Measurements from ENCODE around the gene MAPK10.
"Not testable (repeated sequence)": the region's sequence is repeated elsewhere in the genome, so short reads cannot be mapped to it uniquely, and the experiment has no call there.

Gene MAPK10

GRCh38 chr4:86330411-86330810 lies 29.4 kb downstream of the MAPK10 start:
- H3K27ac ChIP-seq (ENCODE audit: low read depth, low read length); H3K4me1 ChIP-seq (ENCODE audit: control insufficient read depth in 1 of 2, insufficient read depth in 2 of 2, low read length in 2 of 2); H3K27me3 ChIP-seq (ENCODE audit: insufficient read depth, low read length); H4K91ac ChIP-seq (ENCODE audit: low read depth, low read length); H3K23ac ChIP-seq (ENCODE audit: low read length); H3K79me2 ChIP-seq (ENCODE audit: control insufficient read depth, insufficient read depth, low read length, poor library complexity); H3K36me3 ChIP-seq (ENCODE audit: control insufficient read depth in 1 of 2, insufficient read depth in 2 of 2, low read length in 2 of 2); H3K9ac ChIP-seq (ENCODE audit: low read length); H2BK12ac ChIP-seq (ENCODE audit: low read length); H3K79me1 ChIP-seq (ENCODE audit: low read length); H3K4me3 ChIP-seq (ENCODE audit: low read depth, low read length); H4K12ac ChIP-seq (ENCODE audit: low read depth, low read length); H2AK5ac ChIP-seq (ENCODE audit: low read length); H3K4me2 ChIP-seq (ENCODE audit: low read length); H3K14ac ChIP-seq (ENCODE audit: low read length); H2BK5ac ChIP-seq (ENCODE audit: low read depth, low read length, poor library complexity); DNase-seq; H3K4ac ChIP-seq (ENCODE audit: low read depth, low read length); H4K8ac ChIP-seq (ENCODE audit: low read depth, low read length); H3K9me3 ChIP-seq (ENCODE audit: insufficient read depth, low read depth, low read length); H3K18ac ChIP-seq (ENCODE audit: low read length); H2AFZ ChIP-seq (ENCODE audit: insufficient read depth, low read length, poor library complexity); H2BK120ac ChIP-seq (ENCODE audit: insufficient read depth, low read length, poor library complexity): not testable (repeated sequence)
- no CpG with 5 or more reads among the region's 5 CpGs for WGBS (ENCODE audit: extremely low coverage, insufficient coverage, insufficient read length)

- no peak overlapping the region for H3K27ac ChIP-seq (ENCODE audit: low read depth, low read length)
- H4K91ac ChIP-seq (ENCODE audit: low read depth, low read length) = no peak overlapping the region
- H3K23ac ChIP-seq (ENCODE audit: low read length) = no peak overlapping the region
- H3K9me3 ChIP-seq (ENCODE audit: insufficient read depth, low read depth, low read length) = no peaks in the 10 kb centered on the region
- H3K79me1 ChIP-seq (ENCODE audit: low read length) = no peaks in the 10 kb centered on the region
- H3K79me2 ChIP-seq (ENCODE audit: control insufficient read depth, insufficient read depth, low read length, poor library complexity) = no peaks in the 10 kb centered on the region
- DNase-seq = no peak
- no peaks in the 10 kb centered on the region for H3K27me3 ChIP-seq (ENCODE audit: insufficient read depth, low read length)
- H2AFZ ChIP-seq (ENCODE audit: insufficient read depth, low read length, poor library complexity) = no peak overlapping the region
- H2BK5ac ChIP-seq (ENCODE audit: low read depth, low read length, poor library complexity) = no peak overlapping the region
- no peak overlapping the region for H3K4me2 ChIP-seq (ENCODE audit: low read length)
- no peak overlapping the region for H3K14ac ChIP-seq (ENCODE audit: low read length)
- no peaks in the 10 kb centered on the region for H3K36me3 ChIP-seq (ENCODE audit: control insufficient read depth in 1 of 2, insufficient read depth in 2 of 2, low read length in 2 of 2)
- H3K4me3 ChIP-seq (ENCODE audit: low read depth, low read length) = no peak overlapping the region
- no peak overlapping the region for H4K8ac ChIP-seq (ENCODE audit: low read depth, low read length)
- H2AK5ac ChIP-seq (ENCODE audit: low read length) = no peak overlapping the region
- H3K4ac ChIP-seq (ENCODE audit: low read depth, low read length) = no peak overlapping the region
- peaks cover 0 to 3% of the 10 kb centered on the region in 2 experiments for H3K4me1 ChIP-seq (ENCODE audit: control insufficient read depth in 1 of 2, insufficient read depth in 2 of 2, low read length in 2 of 2)
- H2BK120ac ChIP-seq (ENCODE audit: insufficient read depth, low read length, poor library complexity) = no peak overlapping the region
- WGBS (ENCODE audit: extremely low coverage, insufficient coverage, insufficient read length) = no CpG with 5 or more reads among the region's 3 CpGs
- H2BK12ac ChIP-seq (ENCODE audit: low read length) = no peak overlapping the region
- peak overlapping the region; percentile 23 for H3K9ac ChIP-seq (ENCODE audit: low read length)
- no peak overlapping the region for H3K18ac ChIP-seq (ENCODE audit: low read length)
- H4K12ac ChIP-seq (ENCODE audit: low read depth, low read length) = no peak overlapping the region
Observed at GRCh38 chr4:86329431-86329830, 30.4 kb downstream of the MAPK10 start.

- Histone ChIP-seq H4K8ac (ENCODE audit: low read depth, low read length) (no peak overlapping the region), H3K23ac (ENCODE audit: low read length) (no peak overlapping the region), H3K79me2 (ENCODE audit: control insufficient read depth, insufficient read depth, low read length, poor library complexity) (no peaks in the 10 kb centered on the region), H2AK5ac (ENCODE audit: low read length) (no peak overlapping the region), H3K14ac (ENCODE audit: low read length) (no peak overlapping the region), H2BK5ac (ENCODE audit: low read depth, low read length, poor library complexity) (no peak overlapping the region), H4K12ac (ENCODE audit: low read depth, low read length) (no peak overlapping the region), H3K4ac (ENCODE audit: low read depth, low read length) (no peak overlapping the region), H3K18ac (ENCODE audit: low read length) (no peak overlapping the region), H3K4me1 (ENCODE audit: control insufficient read depth in 1 of 2, insufficient read depth in 2 of 2, low read length in 2 of 2) (peaks cover 0 to 3% of the 10 kb centered on the region in 2 experiments), H2BK12ac (ENCODE audit: low read length) (no peak overlapping the region), H3K9me3 (ENCODE audit: insufficient read depth, low read depth, low read length) (no peaks in the 10 kb centered on the region), H3K27me3 (ENCODE audit: insufficient read depth, low read length) (no peaks in the 10 kb centered on the region), H3K9ac (ENCODE audit: low read length) (no peak overlapping the region), H3K27ac (ENCODE audit: low read depth, low read length) (no peak overlapping the region), H2AFZ (ENCODE audit: insufficient read depth, low read length, poor library complexity) (no peak overlapping the region), H3K79me1 (ENCODE audit: low read length) (no peaks in the 10 kb centered on the region), H3K4me3 (ENCODE audit: low read depth, low read length) (no peak overlapping the region), H2BK120ac (ENCODE audit: insufficient read depth, low read length, poor library complexity) (no peak overlapping the region), H3K36me3 (ENCODE audit: control insufficient read depth in 1 of 2, insufficient read depth in 2 of 2, low read length in 2 of 2) (no peaks in the 10 kb centered on the region), H4K91ac (ENCODE audit: low read depth, low read length) (no peak overlapping the region), H3K4me2 (ENCODE audit: low read length) (no peak overlapping the region)
- DNase-seq = no peak
Observed at GRCh38 chr4:86326400-86326799, 33.5 kb downstream of the MAPK10 start.

- no peak overlapping the region for H2AFZ ChIP-seq (ENCODE audit: insufficient read depth, low read length, poor library complexity)
- H3K79me1 ChIP-seq (ENCODE audit: low read length) = no peaks in the 10 kb centered on the region
- H3K27ac ChIP-seq (ENCODE audit: low read depth, low read length) = no peak overlapping the region
- H4K12ac ChIP-seq (ENCODE audit: low read depth, low read length) = no peak overlapping the region
- H2BK120ac ChIP-seq (ENCODE audit: insufficient read depth, low read length, poor library complexity) = no peak overlapping the region
- no peak overlapping the region for H3K4ac ChIP-seq (ENCODE audit: low read depth, low read length)
- H3K79me2 ChIP-seq (ENCODE audit: control insufficient read depth, insufficient read depth, low read length, poor library complexity) = no peaks in the 10 kb centered on the region
- no peak overlapping the region for H3K14ac ChIP-seq (ENCODE audit: low read length)
- H3K23ac ChIP-seq (ENCODE audit: low read length) = no peak overlapping the region
- H4K8ac ChIP-seq (ENCODE audit: low read depth, low read length) = no peak overlapping the region
- no peak overlapping the region for H3K4me2 ChIP-seq (ENCODE audit: low read length)
- H2BK5ac ChIP-seq (ENCODE audit: low read depth, low read length, poor library complexity) = no peak overlapping the region
- no peaks in the 10 kb centered on the region for H3K9me3 ChIP-seq (ENCODE audit: insufficient read depth, low read depth, low read length)
- DNase-seq = no peak
- no peak overlapping the region for H3K9ac ChIP-seq (ENCODE audit: low read length)
- no peak overlapping the region for H3K4me3 ChIP-seq (ENCODE audit: low read depth, low read length)
- no peak overlapping the region for H4K91ac ChIP-seq (ENCODE audit: low read depth, low read length)
- H2AK5ac ChIP-seq (ENCODE audit: low read length) = no peak overlapping the region
- no peaks in the 10 kb centered on the region for H3K36me3 ChIP-seq (ENCODE audit: control insufficient read depth in 1 of 2, insufficient read depth in 2 of 2, low read length in 2 of 2)
- no peaks in the 10 kb centered on the region for H3K4me1 ChIP-seq (ENCODE audit: control insufficient read depth in 1 of 2, insufficient read depth in 2 of 2, low read length in 2 of 2)
- H3K27me3 ChIP-seq (ENCODE audit: insufficient read depth, low read length) = no peaks in the 10 kb centered on the region
- H3K18ac ChIP-seq (ENCODE audit: low read length) = no peak overlapping the region
- peak overlapping the region; percentile 60 for H2BK12ac ChIP-seq (ENCODE audit: low read length)
Observed at GRCh38 chr4:86319390-86319789, 40.5 kb downstream of the MAPK10 start.

- Histone ChIP-seq H3K18ac (ENCODE audit: low read length) (no peak overlapping the region), H4K8ac (ENCODE audit: low read depth, low read length) (no peak overlapping the region), H3K23ac (ENCODE audit: low read length) (no peak overlapping the region), H2BK5ac (ENCODE audit: low read depth, low read length, poor library complexity) (no peak overlapping the region), H3K4me1 (ENCODE audit: control insufficient read depth in 1 of 2, insufficient read depth in 2 of 2, low read length in 2 of 2) (no peaks in the 10 kb centered on the region), H3K4ac (ENCODE audit: low read depth, low read length) (no peak overlapping the region), H3K27me3 (ENCODE audit: insufficient read depth, low read length) (no peaks in the 10 kb centered on the region), H3K4me3 (ENCODE audit: low read depth, low read length) (no peak overlapping the region), H3K36me3 (ENCODE audit: control insufficient read depth in 1 of 2, insufficient read depth in 2 of 2, low read length in 2 of 2) (no peaks in the 10 kb centered on the region), H2AK5ac (ENCODE audit: low read length) (no peak overlapping the region), H3K27ac (ENCODE audit: low read depth, low read length) (no peak overlapping the region), H4K91ac (ENCODE audit: low read depth, low read length) (no peak overlapping the region), H2BK12ac (ENCODE audit: low read length) (no peak overlapping the region), H3K9ac (ENCODE audit: low read length) (no peak overlapping the region), H3K4me2 (ENCODE audit: low read length) (no peak overlapping the region), H3K79me2 (ENCODE audit: control insufficient read depth, insufficient read depth, low read length, poor library complexity) (no peaks in the 10 kb centered on the region), H2AFZ (ENCODE audit: insufficient read depth, low read length, poor library complexity) (no peak overlapping the region), H3K14ac (ENCODE audit: low read length) (no peak overlapping the region), H2BK120ac (ENCODE audit: insufficient read depth, low read length, poor library complexity) (no peak overlapping the region), H3K9me3 (ENCODE audit: insufficient read depth, low read depth, low read length) (no peaks in the 10 kb centered on the region), H3K79me1 (ENCODE audit: low read length) (no peaks in the 10 kb centered on the region), H4K12ac (ENCODE audit: low read depth, low read length) (no peak overlapping the region)
- DNase-seq = no peak
Observed at GRCh38 chr4:86315579-86315978, 44.3 kb downstream of the MAPK10 start.
